ENCODE measurements around the gene XPA.

The XPA gene

GRCh38 chr9:97714435-97714834 lies 17.3 kb upstream of the XPA start:
- no peak overlapping the region for H3K4me3 ChIP-seq
- no peak for TF ChIP-seq CTCF (IDR thresholded peaks at IDR 0.05)
- no peak for DNase-seq (ENCODE audit: low spot score)
- H3K27ac ChIP-seq = no peak overlapping the region

DNA sequence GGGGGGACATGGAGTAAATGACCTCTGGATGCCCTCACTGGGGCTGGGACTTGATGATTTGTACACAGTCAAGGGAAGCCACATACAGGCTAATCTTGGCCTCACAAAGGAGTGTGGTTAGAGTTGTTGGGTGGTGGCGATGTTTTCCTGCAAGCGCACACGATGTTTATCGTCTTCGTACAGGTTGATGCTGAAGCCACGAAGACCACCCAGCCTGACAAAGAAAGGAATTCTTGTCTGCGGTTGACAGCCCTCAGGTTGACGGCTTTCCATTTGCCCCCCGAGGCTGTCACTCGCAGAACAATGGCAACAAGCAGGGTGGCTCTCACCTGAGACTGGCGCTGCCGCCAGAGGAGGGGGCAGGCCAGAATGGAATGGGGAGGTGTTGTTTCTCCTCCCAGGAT lies 14.1 kb upstream of the XPA start:
- no peak for DNase-seq (ENCODE audit: low spot score)
- Histone ChIP-seq H3K4me3 (no peak overlapping the region), H3K27ac (no peak overlapping the region)
- TF ChIP-seq CTCF (IDR thresholded peaks at IDR 0.05) = no peak

GRCh38 chr9:97710356-97711222 lies 13.4 kb upstream of the XPA start:
- DNase-seq (ENCODE audit: low spot score) = no peak

DNA sequence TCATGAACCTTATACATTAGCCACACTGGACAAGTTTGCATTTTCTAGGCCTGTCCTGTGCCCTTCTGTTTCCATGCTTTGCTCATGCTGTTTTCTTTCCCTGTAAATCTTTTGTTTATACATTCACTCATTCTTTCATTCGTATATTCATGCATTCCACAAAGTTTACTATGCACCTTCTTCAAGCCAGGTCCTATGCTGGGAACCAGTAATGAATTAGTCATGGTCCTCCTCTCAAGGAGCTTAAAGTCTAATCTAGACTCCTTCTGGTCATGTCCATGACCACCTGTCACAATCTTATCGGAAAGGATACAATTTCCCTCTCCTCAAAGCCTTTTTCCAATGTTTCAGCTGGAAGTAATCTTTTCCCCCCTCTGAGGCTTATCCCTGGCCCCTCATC lies 9.1 kb upstream of the XPA start:
- DNase-seq (ENCODE audit: low spot score) = no peak
- Histone ChIP-seq H3K4me3 (no peak overlapping the region), H3K27ac (no peak overlapping the region)
- TF ChIP-seq CTCF (IDR thresholded peaks at IDR 0.05) = no peak

More at GRCh38 chr9:97710356-97711222, 13.4 kb upstream of the XPA start:
- H3K27ac ChIP-seq = no peak overlapping the region
- H3K4me3 ChIP-seq = no peak overlapping the region
- peak; percentile 83 for TF ChIP-seq CTCF (IDR thresholded peaks at IDR 0.05)

DNA sequence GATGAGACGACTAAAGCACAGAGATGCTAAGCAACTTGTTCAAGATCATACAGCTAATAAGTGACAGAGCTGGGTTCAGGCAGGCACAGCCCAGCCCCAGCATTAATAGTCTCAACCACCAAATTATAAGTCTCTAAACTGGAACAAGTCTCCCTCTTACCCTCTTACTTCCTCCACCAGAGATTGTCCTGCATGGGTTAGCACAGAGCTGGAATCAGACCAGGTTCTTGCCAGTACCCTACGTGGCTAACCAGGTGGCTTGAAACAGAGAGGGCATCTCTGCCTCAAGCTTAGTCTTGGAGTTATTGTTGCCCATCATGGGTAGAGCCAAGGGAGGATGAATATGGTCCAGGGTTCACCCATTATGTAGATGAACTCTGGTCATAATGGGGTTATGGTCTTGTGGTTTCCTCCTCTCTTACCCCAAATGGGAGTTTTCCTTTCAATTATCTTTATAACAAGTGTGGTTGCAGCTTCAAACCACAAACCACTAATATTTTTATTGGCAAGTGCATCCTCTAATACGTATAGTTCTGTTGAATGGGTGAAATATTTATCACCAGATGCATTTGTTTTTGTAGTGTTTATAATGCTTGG lies 8.3 kb upstream of the XPA start:
- TF ChIP-seq CTCF (IDR thresholded peaks at IDR 0.05) = no peak
- no peak for DNase-seq (ENCODE audit: low spot score)
- Histone ChIP-seq H3K4me3 (no peak overlapping the region), H3K27ac (no peak overlapping the region)

GRCh38 chr9:97704851-97705250 lies 7.7 kb upstream of the XPA start:
- no peak overlapping the region for H3K4me3 ChIP-seq
- H3K27ac ChIP-seq = no peak overlapping the region
- no peak for DNase-seq (ENCODE audit: low spot score)
- TF ChIP-seq CTCF (IDR thresholded peaks at IDR 0.05) = no peak

DNA sequence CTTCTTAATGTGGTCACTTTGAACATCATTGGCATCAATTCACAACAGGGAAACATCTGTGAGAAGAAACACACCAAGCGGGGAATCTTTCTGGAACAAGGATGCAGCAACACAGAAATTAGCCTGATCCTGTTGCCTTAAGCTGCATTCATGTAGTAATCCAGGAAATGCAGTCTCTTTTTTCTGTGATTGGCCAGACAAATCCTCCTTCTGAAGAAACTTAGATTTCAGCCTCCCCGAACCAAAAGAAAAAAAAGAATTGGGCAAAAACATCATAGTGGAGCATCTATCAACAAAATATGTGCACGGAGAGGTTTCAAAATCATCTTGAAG lies 7.2 kb upstream of the XPA start:
- peak overlapping the region in 1 of 2 donors; percentile 62 for H3K27ac ChIP-seq
- no peak for DNase-seq (ENCODE audit: low spot score)
- no peak for TF ChIP-seq CTCF (IDR thresholded peaks at IDR 0.05)
- no peak overlapping the region for H3K4me3 ChIP-seq
